GM12878 (cell line): Measurements from ENCODE around the gene TMEM239. TPM values are rescaled to one million over a fixed set of nuclear protein-coding genes. Genes with fewer than 3 reads are reported as not detected.

Experiments used
- ATAC-seq: fragments of 200-7000 bp; cut with Tn5 transposase; 3 replicates; pipeline ENCODE4 v1.9.1; 2020; ENCODE audit warnings: mild to moderate bottlenecking, moderate library complexity
- BruUV-seq: library from RNA; stranded (reverse); fragments of 400-500 nt; replicated peaks from 2 replicates; lab custom pipeline; 2021; lab: Mats Ljungman, UMichigan
- CTCF ChIA-PET: fragments of 300-600 bp; sonication (Branson Sonifier 250); formaldehyde crosslinking; extraction: SDS; loops from one replicate; lab custom pipeline; 2021; ENCODE audit warnings: inconsistent platforms; lab: Yijun Ruan, JAX
- POLR2A ChIA-PET: fragments of 350-600 bp; formaldehyde crosslinking; extraction: SDS; loops from one replicate; lab custom pipeline; 2021; ENCODE audit warnings: inconsistent platforms; lab: Charles Lee
- RAD21 ChIA-PET: fragments of 300-600 bp; sonication (Branson Sonifier 250); formaldehyde crosslinking; loops from one replicate; lab custom pipeline; 2023; ENCODE audit warnings: antibody characterized with exemption; ENCODE audit not compliant: unreplicated experiment; lab: Charles Lee
- SMC1A ChIA-PET: fragments of 300-600 bp; sonication (Branson Sonifier 250); formaldehyde crosslinking; loops from one replicate; lab custom pipeline; 2023; ENCODE audit not compliant: unreplicated experiment, uncharacterized antibody; lab: Charles Lee
- DNase-seq: peaks from one replicate; pipeline ENCODE4 v3.0.0-alpha.2; 2011; ENCODE audit warnings: low read depth, low spot score
- FAIRE-seq: peaks from 3 replicates; lab custom pipeline; 2011; peaks lifted over from hg19 to GRCh38; lab: Jason Lieb, UNC
- H2AFZ ChIP-seq: 2 replicates; pipeline ENCODE4 v1.6.0; 2011; ENCODE audit warnings: low read depth, low read length, control low read depth; ENCODE audit not compliant: control insufficient read depth
- H3K27ac ChIP-seq: 2 replicates; pipeline ENCODE4 v1.5.1; 2011; ENCODE audit warnings: control low read depth; ENCODE audit not compliant: control insufficient read depth, insufficient read depth
- H3K27me3 ChIP-seq, 2 experiments: replicated peaks in 1 of 2; 2 replicates each; pipeline versions ENCODE4 v1.6.0 to v1.6.1; 2011; ENCODE audit warnings: low read length in 1 of 2; ENCODE audit not compliant: control insufficient read depth in 2 of 2, insufficient read depth in 2 of 2
- H3K36me3 ChIP-seq, 2 experiments: 2 replicates each; pipeline ENCODE4 v1.5.1; 2011; ENCODE audit warnings: low read length in 1 of 2; ENCODE audit not compliant: control insufficient read depth in 2 of 2, insufficient read depth in 2 of 2
- H3K4me1 ChIP-seq: 2 replicates; pipeline ENCODE4 v1.6.1; 2011; ENCODE audit warnings: mild to moderate bottlenecking, low read length, moderate library complexity, mixed read lengths; ENCODE audit not compliant: control insufficient read depth, insufficient read depth
- H3K4me2 ChIP-seq: 2 replicates; pipeline ENCODE4 v1.6.0; 2011; ENCODE audit warnings: control low read depth; ENCODE audit not compliant: control insufficient read depth, insufficient read depth
- H3K4me3 ChIP-seq: fragments of 200-600 bp; sonication (generic); 2 replicates; pipeline ENCODE4 v1.5.1; 2016
- H3K79me2 ChIP-seq: 2 replicates; pipeline ENCODE4 v1.6.0; 2011; ENCODE audit warnings: low read length; ENCODE audit not compliant: control insufficient read depth, insufficient read depth
- H3K9ac ChIP-seq: 2 replicates; pipeline ENCODE4 v1.8.0; 2011; ENCODE audit warnings: low read length, control low read depth, mixed read lengths; ENCODE audit not compliant: control insufficient read depth, insufficient read depth
- H3K9me3 ChIP-seq: replicated peaks from 3 replicates; pipeline ENCODE4 v1.5.1; 2011; ENCODE audit warnings: mild to moderate bottlenecking, low read length; ENCODE audit not compliant: control insufficient read depth, insufficient read depth
- H4K20me1 ChIP-seq: 2 replicates; pipeline ENCODE4 v1.6.0; 2011; ENCODE audit not compliant: control insufficient read depth, insufficient read depth
- BHLHE40 ChIP-seq, 2 experiments: fragments of 450-650 bp in 1 of 2; IDR thresholded peaks; 2 replicates each; pipeline ENCODE4 v1.6.1; 2011 to 2017; ENCODE audit warnings: low read depth in 2 of 2, borderline replicate concordance in 1 of 2, improper control_type of control experiment in 1 of 2, low read length in 1 of 2, mild to moderate bottlenecking in 1 of 2
- CHD4 ChIP-seq: fragments of 200-600 bp; sonication (generic); IDR thresholded peaks from 2 replicates; pipeline ENCODE4 v1.6.1; 2016; ENCODE audit warnings: mild to moderate bottlenecking
- CTCF ChIP-seq, 3 experiments: IDR thresholded peaks in 2 of 3; conservative IDR thresholded peaks in 1 of 3; 2 replicates each; pipeline ENCODE4 v1.5.1; 2011; ENCODE audit warnings: low read depth in 3 of 3, low read length in 3 of 3, mild to moderate bottlenecking in 3 of 3, control low read depth in 2 of 3, moderate library complexity in 2 of 3, inconsistent platforms in 1 of 3, mixed read lengths in 1 of 3; ENCODE audit not compliant: control insufficient read depth in 2 of 3, insufficient read depth in 1 of 3; ENCODE audit errors: extremely low read depth in 1 of 3
- CUX1 ChIP-seq: IDR thresholded peaks from 2 replicates; pipeline ENCODE4 v1.6.1; 2012; ENCODE audit warnings: improper control_type of control experiment, low read depth, low read length; ENCODE audit not compliant: insufficient replicate concordance
- EP300 ChIP-seq, 2 experiments: fragments of 150-350 bp in 1 of 2; IDR thresholded peaks; 2 replicates each; pipeline ENCODE4 v1.6.1; 2011 to 2012; ENCODE audit warnings: low read depth in 2 of 2, low read length in 2 of 2, borderline replicate concordance in 1 of 2, improper control_type of control experiment in 1 of 2, inconsistent platforms in 1 of 2; ENCODE audit not compliant: control insufficient read depth in 1 of 2
- ETV6 ChIP-seq, 2 experiments: fragments of 450-650 bp in 1 of 2; IDR thresholded peaks in 1 of 2; conservative IDR thresholded peaks in 1 of 2; 2 replicates each; pipeline ENCODE4 v1.6.1; 2014; ENCODE audit warnings: antibody characterized with exemption in 1 of 2, borderline replicate concordance in 1 of 2, low read depth in 1 of 2, mild to moderate bottlenecking in 1 of 2, moderate library complexity in 1 of 2
- HDAC6 ChIP-seq: fragments of 200-600 bp; sonication (generic); IDR thresholded peaks from one replicate; pipeline ENCODE4 v1.8.0; 2017; ENCODE audit warnings: antibody characterized with exemption; ENCODE audit not compliant: unreplicated experiment
- JUND ChIP-seq: IDR thresholded peaks from 2 replicates; pipeline ENCODE4 v1.6.1; 2012; ENCODE audit warnings: low read depth, mild to moderate bottlenecking, low read length, improper control_type of control experiment, moderate library complexity
- PKNOX1 ChIP-seq: fragments of 450-650 bp; IDR thresholded peaks from 2 replicates; pipeline ENCODE4 v1.6.1; 2016; ENCODE audit warnings: mild to moderate bottlenecking
- POLR2A ChIP-seq: IDR thresholded peaks from 2 replicates; pipeline ENCODE4 v1.6.1; 2011; ENCODE audit warnings: low read depth, mild to moderate bottlenecking, low read length
- RELA ChIP-seq: fragments of 450-650 bp; IDR thresholded peaks from 2 replicates; pipeline ENCODE4 v1.8.0; 2014; ENCODE audit warnings: borderline replicate concordance; ENCODE audit not compliant: partially characterized antibody
- TCF7 ChIP-seq: IDR thresholded peaks from 2 replicates; pipeline ENCODE4 v1.6.1; 2014; ENCODE audit warnings: antibody characterized with exemption, borderline replicate concordance
- ZNF274 ChIP-seq: IDR thresholded peaks from one replicate; pipeline ENCODE4 v1.8.0; 2011; ENCODE audit not compliant: insufficient read length, insufficient read depth
- WGBS: methylation state at CpG from one replicate; pipeline ENCODE4 v1.1.6; 2016; ENCODE audit warnings: low lambda C conversion rate; ENCODE audit not compliant: insufficient replicate concordance, insufficient coverage; ENCODE audit errors: missing lambda C conversion rate; 5-methylcytosine and 5-hydroxymethylcytosine counted together
- in situ Hi-C: fragments of 300-500 bp; cut with MboI; formaldehyde crosslinking; loops from 9 replicates; pipeline ENCODE4 v1.14.3; 2018; ENCODE audit warnings: mixed read lengths
- intact Hi-C: fragments of 100-400 bp; cut with micrococcal nuclease; formaldehyde crosslinking; loops from one replicate; pipeline ENCODE4 v1.14.2; 2022; ENCODE audit not compliant: unreplicated experiment
- polyA plus RNA-seq, 11 experiments: library from polyadenylated mRNA; depleted of rRNA in 4 of 11; unstranded in 6 of 11; stranded (reverse) in 5 of 11; fragments of >200 nt; fragmentation: Nextera tagmentation in 4 of 11; fragmentation: Illumina TruSeq in 1 of 11; extraction: Ambion mirVana in 4 of 11; extraction: Trizol in 1 of 11; gene quantifications; 1 replicate in 1 of 11; 2 replicates in 10 of 11; pipeline versions ENCODE4 v1.2.1 to v1.2.3, GENCODE V29; 2011 to 2016; ENCODE audit warnings: inconsistent platforms in 2 of 11, missing spikeins in 2 of 11, low read depth in 1 of 11
- total RNA-seq, 4 experiments: library from RNA; depleted of rRNA in 3 of 4; stranded (reverse); fragments of >200 nt in 3 of 4; fragmentation: Illumina TruSeq in 1 of 4; extraction: Trizol in 1 of 4; gene quantifications; 2 replicates each; pipeline versions ENCODE4 v1.2.1 to v1.2.3, GENCODE V29; 2013 to 2021
- TF ChIP-seq, protein P1 (sequence below): IDR thresholded peaks from 2 replicates; pipeline ENCODE4 v1.6.1; 2012; ENCODE audit warnings: low read depth, low read length, improper control_type of control experiment

Gene TMEM239
- total and polyA plus RNA-seq, 10 of the 15 experiments (the other 5 are each of a cell fraction or from before 2014, with no cell fraction given), result not detected

DNA sequence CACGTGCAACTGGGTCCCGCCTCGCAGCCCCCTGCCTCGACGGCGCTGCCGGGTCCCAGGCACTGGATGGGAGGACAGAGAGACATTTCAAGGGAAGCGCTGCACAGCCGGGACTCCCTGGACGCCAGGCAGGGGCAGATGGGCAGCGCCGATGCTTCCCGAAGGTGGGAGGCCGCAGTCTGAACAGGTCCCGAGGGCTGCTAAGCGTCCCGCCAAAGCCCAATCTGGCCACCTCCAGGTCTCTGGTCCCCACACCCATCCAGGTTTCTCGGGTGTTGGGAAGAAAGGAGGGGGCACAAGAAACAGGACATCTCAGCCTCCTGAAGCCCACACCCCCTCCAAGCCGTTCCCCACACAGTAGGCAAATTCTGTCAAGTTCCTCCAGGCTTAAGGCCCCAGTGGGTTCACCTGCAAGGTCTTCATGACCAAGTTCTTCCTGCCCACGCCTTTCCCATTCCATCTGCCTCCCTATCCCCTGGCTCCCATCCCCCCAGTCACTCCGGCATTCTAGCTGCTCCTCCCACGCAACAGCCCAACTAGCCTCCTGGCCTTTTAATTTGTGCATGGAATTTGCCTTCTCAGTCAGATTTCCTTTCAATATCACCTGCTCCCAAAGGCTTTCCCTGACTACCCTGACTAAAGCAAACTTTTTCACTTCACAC lies 10.3 kb upstream of the TMEM239 start (continued):
- TF ChIP-seq CUX1 (no peak), JUND (no peak), POLR2A (no peak)

- SMC1A ChIA-PET, result no interaction called here
- H3K27me3 ChIP-seq, result peaks cover 5 to 15% of the 10 kb centered on the region in 2 experiments
- BruUV-seq, result no TSS peak
- RAD21 ChIA-PET, result no interaction called here
- WGBS, result 0% methylated on average over 4 of the region's 4 CpGs
- H2AFZ ChIP-seq, result no peak overlapping the region
- no peak for FAIRE-seq
- no peaks in the 10 kb centered on the region for H4K20me1 ChIP-seq
- CTCF ChIA-PET, result no interaction called here
- intact Hi-C loops, result no loop called here
- H3K9me3 ChIP-seq, result no peaks in the 10 kb centered on the region
- no peak overlapping the region for H3K4me3 ChIP-seq
- no peak overlapping the region for H3K27ac ChIP-seq
- no peaks in the 10 kb centered on the region for H3K79me2 ChIP-seq
- POLR2A ChIA-PET, result no interaction called here
- in situ Hi-C loops, result no loop called here
- H3K4me2 ChIP-seq, result no peak overlapping the region
- TF ChIP-seq CHD4 (no peak), EP300 (IDR thresholded peaks at IDR 0.05; ENCODE audit: borderline replicate concordance in 1 of 2, control insufficient read depth in 1 of 2, low read depth in 2 of 2, low read length in 2 of 2) (no peak), BHLHE40 (IDR thresholded peaks at IDR 0.05; ENCODE audit: borderline replicate concordance in 1 of 2, low read depth in 2 of 2, low read length in 1 of 2) (no peak), ETV6 (conservative IDR thresholded peaks at IDR 0.05 in 1 of 2, IDR thresholded peaks at IDR 0.05 in 1 of 2; ENCODE audit: borderline replicate concordance in 1 of 2, low read depth in 1 of 2) (no peak), RELA (no peak), TCF7 (no peak), CTCF (IDR thresholded peaks at IDR 0.05 in 2 of 3, conservative IDR thresholded peaks at IDR 0.05 in 1 of 3; ENCODE audit: control insufficient read depth in 2 of 3, extremely low read depth in 1 of 3, insufficient read depth in 1 of 3, low read depth in 3 of 3, low read length in 3 of 3) (no peak), PKNOX1 (no peak), HDAC6 (no peak), ZNF274 (no peak)
- TF ChIP-seq, protein P1, sequence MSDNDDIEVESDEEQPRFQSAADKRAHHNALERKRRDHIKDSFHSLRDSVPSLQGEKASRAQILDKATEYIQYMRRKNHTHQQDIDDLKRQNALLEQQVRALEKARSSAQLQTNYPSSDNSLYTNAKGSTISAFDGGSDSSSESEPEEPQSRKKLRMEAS, result no peak
- TF ChIP-seq, all 136 proteins: peak for 0
- no peaks in the 10 kb centered on the region for H3K36me3 ChIP-seq
- DNase-seq, result no peak
- no peak overlapping the region for H3K9ac ChIP-seq
- ATAC-seq, result no peak
- H3K4me1 ChIP-seq, result no peaks in the 10 kb centered on the region
These were observed 9.8 kb upstream of the TMEM239 start for GRCh38 chr20:2806351-2806701.
